ENCODE results near the gene COL19A1. TPM values are rescaled to one million over a fixed set of nuclear protein-coding genes. Genes with fewer than 3 reads are reported as not detected.

COL19A1 gene
- total and polyA plus RNA-seq, 2 donors from 2014 or later = 0.60 to 1.1 TPM

- FAIRE-seq (no peak), DNase-seq (no peak)
- TF ChIP-seq, protein P1, sequence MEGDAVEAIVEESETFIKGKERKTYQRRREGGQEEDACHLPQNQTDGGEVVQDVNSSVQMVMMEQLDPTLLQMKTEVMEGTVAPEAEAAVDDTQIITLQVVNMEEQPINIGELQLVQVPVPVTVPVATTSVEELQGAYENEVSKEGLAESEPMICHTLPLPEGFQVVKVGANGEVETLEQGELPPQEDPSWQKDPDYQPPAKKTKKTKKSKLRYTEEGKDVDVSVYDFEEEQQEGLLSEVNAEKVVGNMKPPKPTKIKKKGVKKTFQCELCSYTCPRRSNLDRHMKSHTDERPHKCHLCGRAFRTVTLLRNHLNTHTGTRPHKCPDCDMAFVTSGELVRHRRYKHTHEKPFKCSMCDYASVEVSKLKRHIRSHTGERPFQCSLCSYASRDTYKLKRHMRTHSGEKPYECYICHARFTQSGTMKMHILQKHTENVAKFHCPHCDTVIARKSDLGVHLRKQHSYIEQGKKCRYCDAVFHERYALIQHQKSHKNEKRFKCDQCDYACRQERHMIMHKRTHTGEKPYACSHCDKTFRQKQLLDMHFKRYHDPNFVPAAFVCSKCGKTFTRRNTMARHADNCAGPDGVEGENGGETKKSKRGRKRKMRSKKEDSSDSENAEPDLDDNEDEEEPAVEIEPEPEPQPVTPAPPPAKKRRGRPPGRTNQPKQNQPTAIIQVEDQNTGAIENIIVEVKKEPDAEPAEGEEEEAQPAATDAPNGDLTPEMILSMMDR (IDR thresholded peaks at IDR 0.05; ENCODE audit: borderline replicate concordance, extremely low read depth, insufficient read depth) = no peak
- Histone ChIP-seq H3K36me3 (ENCODE audit: control insufficient read depth in 2 of 3, insufficient read depth in 3 of 3, low read length in 3 of 3) (no peaks in the 10 kb centered on the region), H3K27ac (ENCODE audit: low read depth in 2 of 2, low read length in 2 of 2) (no peak overlapping the region), H3K27me3 (ENCODE audit: control insufficient read depth, insufficient read depth, low read length) (no peaks in the 10 kb centered on the region), H3K9ac (ENCODE audit: low read length in 3 of 3) (no peak overlapping the region), H3K9me3 (ENCODE audit: control insufficient read depth in 2 of 3, insufficient read depth in 1 of 3, low read length in 3 of 3) (no peaks in the 10 kb centered on the region), H3K4me3 (ENCODE audit: low read length in 3 of 3) (no peak overlapping the region), H3K4me1 (ENCODE audit: control insufficient read depth in 2 of 3, insufficient read depth in 2 of 3, low read depth in 1 of 3, low read length in 3 of 3) (no peaks in the 10 kb centered on the region)
- intact Hi-C loops (cut with DNase I) = no loop called here
Observed at GRCh38 chr6:70215460-70216108, 349.2 kb downstream of the COL19A1 start.

- no peak overlapping the region for H3K9ac ChIP-seq (ENCODE audit: low read length in 3 of 3)
- no peaks in the 10 kb centered on the region for H3K4me1 ChIP-seq (ENCODE audit: control insufficient read depth in 2 of 3, insufficient read depth in 2 of 3, low read depth in 1 of 3, low read length in 3 of 3)
- H3K4me3 ChIP-seq (ENCODE audit: low read length in 3 of 3) = no peak overlapping the region
- FAIRE-seq = no peak
- intact Hi-C loops (cut with DNase I) = no loop called here
- DNase-seq = no peak
- no peaks in the 10 kb centered on the region for H3K9me3 ChIP-seq (ENCODE audit: control insufficient read depth in 2 of 3, insufficient read depth in 1 of 3, low read length in 3 of 3)
- TF ChIP-seq, protein P1 (IDR thresholded peaks at IDR 0.05; ENCODE audit: borderline replicate concordance, extremely low read depth, insufficient read depth) = no peak
- no peak overlapping the region for H3K27ac ChIP-seq (ENCODE audit: low read depth in 2 of 2, low read length in 2 of 2)
- no peaks in the 10 kb centered on the region for H3K27me3 ChIP-seq (ENCODE audit: control insufficient read depth, insufficient read depth, low read length)
- no peaks in the 10 kb centered on the region for H3K36me3 ChIP-seq (ENCODE audit: control insufficient read depth in 2 of 3, insufficient read depth in 3 of 3, low read length in 3 of 3)
Observed at GRCh38 chr6:70216767-70217166, 350.4 kb downstream of the COL19A1 start.

GRCh38 chr6:70219943-70220613 is 353.7 kb downstream of the COL19A1 start:
- TF ChIP-seq, protein P1 (IDR thresholded peaks at IDR 0.05; ENCODE audit: borderline replicate concordance, extremely low read depth, insufficient read depth) = no peak
- DNase-seq (no peak), FAIRE-seq (no peak)
- no peaks in the 10 kb centered on the region for H3K36me3 ChIP-seq (ENCODE audit: control insufficient read depth in 2 of 3, insufficient read depth in 3 of 3, low read length in 3 of 3)
- no peaks in the 10 kb centered on the region for H3K4me1 ChIP-seq (ENCODE audit: control insufficient read depth in 2 of 3, insufficient read depth in 2 of 3, low read depth in 1 of 3, low read length in 3 of 3)
- intact Hi-C loops (cut with DNase I) = no loop called here
- no peak overlapping the region for H3K4me3 ChIP-seq (ENCODE audit: low read length in 3 of 3)
- no peak overlapping the region for H3K9ac ChIP-seq (ENCODE audit: low read length in 3 of 3)
- H3K27ac ChIP-seq (ENCODE audit: low read depth in 2 of 2, low read length in 2 of 2) = no peak overlapping the region
- H3K27me3 ChIP-seq (ENCODE audit: control insufficient read depth, insufficient read depth, low read length) = no peaks in the 10 kb centered on the region
- no peaks in the 10 kb centered on the region for H3K9me3 ChIP-seq (ENCODE audit: control insufficient read depth in 2 of 3, insufficient read depth in 1 of 3, low read length in 3 of 3)
